Measurements from ENCODE around the gene CGREF1.

The CGREF1 gene

DNA sequence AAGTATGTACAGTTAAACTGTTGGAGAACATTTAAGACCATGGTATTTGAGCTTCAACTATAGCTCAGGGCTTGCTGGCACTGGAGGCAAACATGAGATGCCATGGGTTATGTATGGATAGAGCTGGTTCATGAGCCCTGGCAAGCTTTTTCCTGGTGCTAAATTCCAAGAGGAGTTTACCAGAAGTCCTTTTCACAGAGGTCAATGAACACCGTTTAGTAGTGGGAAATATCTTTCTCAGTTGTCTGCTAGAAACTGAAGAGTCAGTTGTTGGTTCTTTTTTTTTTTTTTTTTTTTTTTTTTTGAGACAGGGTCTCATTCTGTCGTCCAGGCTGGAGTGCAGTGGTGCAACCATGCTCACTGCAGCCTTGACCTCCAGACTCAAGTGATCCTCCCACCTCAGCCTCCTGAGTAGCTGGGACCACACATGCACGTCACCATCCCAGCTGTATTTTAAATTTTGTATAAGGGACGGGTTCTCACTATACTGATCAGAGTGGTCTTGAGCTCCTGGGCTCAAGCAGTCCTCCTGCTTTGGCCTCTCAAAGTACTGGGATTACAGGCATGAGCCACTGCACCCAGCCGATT, 31.0 kb downstream of the CGREF1 start:
- no peak for TF ChIP-seq CTCF (IDR thresholded peaks at IDR 0.05; ENCODE audit: poor library complexity, severe bottlenecking)
- Histone ChIP-seq H3K36me3 (ENCODE audit: low read depth) (no peaks in the 10 kb centered on the region), H3K27me3 (ENCODE audit: insufficient read depth, poor library complexity, severe bottlenecking) (no peaks in the 10 kb centered on the region), H3K9me3 (ENCODE audit: severe bottlenecking) (no peaks in the 10 kb centered on the region), H3K27ac (ENCODE audit: poor library complexity, severe bottlenecking) (no peak overlapping the region), H3K4me3 (ENCODE audit: severe bottlenecking) (no peak overlapping the region), H3K4me1 (ENCODE audit: insufficient read depth, poor library complexity, severe bottlenecking) (no peaks in the 10 kb centered on the region)
- DNase-seq (ENCODE audit: low spot score), result no peak
- no peak for ATAC-seq (ENCODE audit: low read depth)

DNA sequence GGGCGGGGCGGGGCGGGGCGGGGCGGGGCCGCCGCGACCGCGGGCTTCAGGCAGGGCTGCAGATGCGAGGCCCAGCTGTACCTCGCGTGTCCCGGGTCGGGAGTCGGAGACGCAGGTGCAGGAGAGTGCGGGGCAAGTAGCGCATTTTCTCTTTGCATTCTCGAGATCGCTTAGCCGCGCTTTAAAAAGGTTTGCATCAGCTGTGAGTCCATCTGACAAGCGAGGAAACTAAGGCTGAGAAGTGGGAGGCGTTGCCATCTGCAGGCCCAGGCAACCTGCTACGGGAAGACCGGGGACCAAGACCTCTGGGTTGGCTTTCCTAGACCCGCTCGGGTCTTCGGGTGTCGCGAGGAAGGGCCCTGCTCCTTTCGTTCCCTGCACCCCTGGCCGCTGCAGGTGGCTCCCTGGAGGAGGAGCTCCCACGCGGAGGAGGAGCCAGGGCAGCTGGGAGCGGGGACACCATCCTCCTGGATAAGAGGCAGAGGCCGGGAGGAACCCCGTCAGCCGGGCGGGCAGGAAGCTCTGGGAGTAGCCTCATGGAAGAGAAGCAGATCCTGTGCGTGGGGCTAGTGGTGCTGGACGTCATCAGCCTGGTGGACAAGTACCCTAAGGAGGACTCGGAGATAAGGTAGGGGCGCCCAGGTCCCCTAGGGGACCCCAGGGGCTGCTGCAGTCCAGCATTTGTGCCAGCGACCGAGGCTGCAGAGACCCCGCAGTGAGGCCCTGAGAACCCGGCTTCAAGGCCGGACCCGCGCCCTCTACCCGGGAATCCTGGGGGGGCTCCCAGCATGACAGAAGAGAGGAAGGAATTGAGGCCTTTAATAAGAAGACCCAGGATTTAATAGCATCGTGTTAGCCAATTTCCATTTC, 32.0 kb downstream of the CGREF1 start, which contains the start of gene KHK:
Gene KHK (plus strand): TSS at position 49 of the 870 bp plus-strand sequence. CDS start 488 bp downstream, at position 537.
- Histone ChIP-seq H3K27me3 (ENCODE audit: insufficient read depth, poor library complexity, severe bottlenecking) (no peaks in the 10 kb centered on the region), H3K9me3 (ENCODE audit: severe bottlenecking) (no peaks in the 10 kb centered on the region), H3K4me3 (ENCODE audit: severe bottlenecking) (peak within 1 kb of the TSS; percentile 53), H3K27ac (ENCODE audit: poor library complexity, severe bottlenecking) (peak within 1 kb of the TSS; percentile 47), H3K36me3 (ENCODE audit: low read depth) (no peaks in the 10 kb centered on the region), H3K4me1 (ENCODE audit: insufficient read depth, poor library complexity, severe bottlenecking) (no peaks in the 10 kb centered on the region)
- DNase-seq (ENCODE audit: low spot score) (no peak), ATAC-seq (ENCODE audit: low read depth) (peak; percentile 40)
- TF ChIP-seq CTCF (IDR thresholded peaks at IDR 0.05; ENCODE audit: poor library complexity, severe bottlenecking), result peak; percentile 70

- ATAC-seq (ENCODE audit: low read depth), result peak; percentile 82
- H3K27ac ChIP-seq (ENCODE audit: poor library complexity, severe bottlenecking), result peak overlapping the region; percentile 47
- no peaks in the 10 kb centered on the region for H3K36me3 ChIP-seq (ENCODE audit: low read depth)
- H3K4me1 ChIP-seq (ENCODE audit: insufficient read depth, poor library complexity, severe bottlenecking), result peaks cover 4% of the 10 kb centered on the region
- DNase-seq (ENCODE audit: low spot score), result peak; percentile 90
- peak; percentile 96 for TF ChIP-seq CTCF (IDR thresholded peaks at IDR 0.05; ENCODE audit: poor library complexity, severe bottlenecking)
- H3K4me3 ChIP-seq (ENCODE audit: severe bottlenecking), result peak overlapping the region; percentile 53
- H3K27me3 ChIP-seq (ENCODE audit: insufficient read depth, poor library complexity, severe bottlenecking), result no peaks in the 10 kb centered on the region
- no peaks in the 10 kb centered on the region for H3K9me3 ChIP-seq (ENCODE audit: severe bottlenecking)
These were observed 32.7 kb downstream of the CGREF1 start for GRCh38 chr2:27086090-27086723.

- no peaks in the 10 kb centered on the region for H3K36me3 ChIP-seq (ENCODE audit: low read depth)
- DNase-seq (ENCODE audit: low spot score), result no peak
- H3K4me1 ChIP-seq (ENCODE audit: insufficient read depth, poor library complexity, severe bottlenecking), result peaks cover 4% of the 10 kb centered on the region
- H3K27me3 ChIP-seq (ENCODE audit: insufficient read depth, poor library complexity, severe bottlenecking), result no peaks in the 10 kb centered on the region
- H3K27ac ChIP-seq (ENCODE audit: poor library complexity, severe bottlenecking), result peak overlapping the region; percentile 47
- H3K4me3 ChIP-seq (ENCODE audit: severe bottlenecking), result peak overlapping the region; percentile 53
- no peaks in the 10 kb centered on the region for H3K9me3 ChIP-seq (ENCODE audit: severe bottlenecking)
- peak; percentile 24 for ATAC-seq (ENCODE audit: low read depth)
- no peak for TF ChIP-seq CTCF (IDR thresholded peaks at IDR 0.05; ENCODE audit: poor library complexity, severe bottlenecking)
These were observed 33.2 kb downstream of the CGREF1 start for GRCh38 chr2:27085673-27086089.

All from RWPE2 (cell line).